Thyroid gland (tissue), 4 donors: Measurements from ENCODE around the gene CDCA5. TPM values are rescaled to one million over a fixed set of nuclear protein-coding genes. Genes with fewer than 3 reads are reported as not detected.

Experiments
- DNase-seq, 2 donors: peaks; one replicate each; pipeline ENCODE4 v3.0.0-alpha.2; 2019
- H3K27ac ChIP-seq, 3 donors: fragments of 200-600 bp; sonication (generic); 1 replicate in 2 of 3; 2 replicates in 1 of 3; pipeline ENCODE4 v1.5.1; 2016 to 2019; ENCODE audit warnings: mild to moderate bottlenecking in 1 of 3, moderate library complexity in 1 of 3
- H3K27me3 ChIP-seq: fragments of 200-600 bp; sonication (generic); one replicate; pipeline ENCODE4 v1.5.1; 2019
- H3K36me3 ChIP-seq, 2 donors: fragments of 200-600 bp; sonication (generic); one replicate each; pipeline ENCODE4 v1.5.1; 2016 to 2019
- H3K4me1 ChIP-seq, 2 donors: fragments of 200-600 bp; sonication (generic); one replicate each; pipeline ENCODE4 v1.5.1; 2017 to 2019
- H3K4me3 ChIP-seq, 3 donors: fragments of 200-600 bp; sonication (generic); replicated peaks in 1 of 3; 1 replicate in 2 of 3; 2 replicates in 1 of 3; pipeline ENCODE4 v1.5.1; 2016; ENCODE audit warnings: mild to moderate bottlenecking in 1 of 3
- H3K9me3 ChIP-seq: fragments of 200-600 bp; sonication (generic); one replicate; pipeline ENCODE4 v1.5.1; 2017
- CTCF ChIP-seq, 6 experiments: fragments of 200-600 bp in 3 of 6; fragments of 450-650 bp in 3 of 6; sonication (generic) in 3 of 6; IDR thresholded peaks; one replicate each; pipeline ENCODE4 v1.5.1; 2016 to 2019; ENCODE audit warnings: antibody characterized with exemption in 6 of 6, mild to moderate bottlenecking in 2 of 6, inconsistent platforms in 1 of 6, moderate library complexity in 1 of 6
- POLR2A ChIP-seq, 2 donors: fragments of 450-650 bp; IDR thresholded peaks; one replicate each; pipeline ENCODE4 v1.6.1; 2017; ENCODE audit warnings: antibody characterized with exemption in 2 of 2, mild to moderate bottlenecking in 2 of 2, moderate library complexity in 1 of 2
- WGBS, 2 donors: methylation state at CpG; one replicate each; pipeline ENCODE4 v1.1.5; 2017; 5-methylcytosine and 5-hydroxymethylcytosine counted together
- intact Hi-C: fragments of 100-400 bp; cut with DNase I; formaldehyde crosslinking; loops from one replicate; pipeline ENCODE4 v1.15.1; 2023
- total RNA-seq, 4 donors: library from RNA; depleted of rRNA; stranded (reverse); fragments of >200 nt; gene quantifications; one replicate each; pipeline ENCODE4 v1.2.3, GENCODE V29; 2016

The CDCA5 gene
- total RNA-seq, 4 donors from 2014 or later = 0.71 to 1.8 (median 0.81) TPM; not detected in 1

- Histone ChIP-seq H3K36me3 (peaks cover 12 to 21% of the 10 kb centered on the region in 2 donors), H3K4me3 (peak overlapping the region in 2 of 3 donors; percentile 24 to 45), H3K27me3 (no peaks in the 10 kb centered on the region), H3K9me3 (no peaks in the 10 kb centered on the region), H3K4me1 (peaks cover 37 to 43% of the 10 kb centered on the region in 2 donors), H3K27ac (peak overlapping the region; percentile 39 to 74 (median 62))
- DNase-seq = peak; percentile 69 to 76
- intact Hi-C loops = loop anchor here (5.0 to 10.0 kb wide), 3 partner anchors 70 to 198 kb away; partner anchors contain the start of genes ARL2, ATG2A and CAPN1
- 1 to 6% methylated on average over 7 to 31 of the region's 57 CpGs for WGBS, 2 donors
- TF ChIP-seq POLR2A (IDR thresholded peaks at IDR 0.05) (peak in 1 of 2 donors; percentile 23), CTCF (IDR thresholded peaks at IDR 0.05) (peak; percentile 51 to 95 (median 90))
Observed at GRCh38 chr11:65112546-65113360, 28.9 kb upstream of the CDCA5 start.

GRCh38 chr11:65111744-65112545 is 28.1 kb upstream of the CDCA5 start, which contains the start of gene TM7SF2:
Gene TM7SF2, plus strand, starts transcription at chr11:65111872. Its CDS starts 144 bp downstream, at chr11:65112016.
- no peaks in the 10 kb centered on the region for H3K27me3 ChIP-seq
- 1 to 2% methylated on average over 13 to 17 of the region's 64 CpGs for WGBS, 2 donors
- H3K36me3 ChIP-seq = peaks cover 14 to 22% of the 10 kb centered on the region in 2 donors
- TF ChIP-seq CTCF (IDR thresholded peaks at IDR 0.05) (no peak), POLR2A (IDR thresholded peaks at IDR 0.05) (peak; percentile 45 to 94)
- H3K9me3 ChIP-seq = no peaks in the 10 kb centered on the region
- H3K4me1 ChIP-seq = peaks cover 37 to 43% of the 10 kb centered on the region in 2 donors
- peak within 1 kb of the TSS in 2 of 3 donors; percentile 24 to 45 for H3K4me3 ChIP-seq
- peak within 1 kb of the TSS; percentile 39 to 74 (median 62) for H3K27ac ChIP-seq
- intact Hi-C loops = loop anchor here (5.0 to 10.0 kb wide), 3 partner anchors 70 to 197 kb away; partner anchors contain the start of genes ARL2, ATG2A and CAPN1
- peak; percentile 99 for DNase-seq

- Histone ChIP-seq H3K4me1 (peaks cover 31 to 37% of the 10 kb centered on the region in 2 donors), H3K27ac (no peak overlapping the region), H3K36me3 (peaks cover 14 to 22% of the 10 kb centered on the region in 2 donors), H3K4me3 (no peak overlapping the region), H3K27me3 (no peaks in the 10 kb centered on the region), H3K9me3 (no peaks in the 10 kb centered on the region)
- intact Hi-C loops = loop anchor here (5.0 to 10.0 kb wide), 3 partner anchors 71 to 196 kb away; partner anchors contain the start of genes ARL2, ATG2A and CAPN1
- no peak for DNase-seq
- TF ChIP-seq CTCF (IDR thresholded peaks at IDR 0.05) = no peak
- no peak for TF ChIP-seq POLR2A (IDR thresholded peaks at IDR 0.05)
- 74 to 86% methylated on average over 10 to 22 of the region's 31 CpGs for WGBS, 2 donors
Observed at GRCh38 chr11:65111159-65111743, 27.4 kb upstream of the CDCA5 start.

GRCh38 chr11:65110354-65110861 is 26.6 kb upstream of the CDCA5 start:
- intact Hi-C loops = loop anchor here (5.0 to 10.0 kb wide), 3 partner anchors 72 to 196 kb away; partner anchors contain the start of genes ARL2, ATG2A and CAPN1
- Histone ChIP-seq H3K27ac (no peak overlapping the region), H3K4me3 (no peak overlapping the region), H3K9me3 (no peaks in the 10 kb centered on the region), H3K4me1 (peaks cover 24 to 29% of the 10 kb centered on the region in 2 donors), H3K36me3 (peaks cover 14 to 26% of the 10 kb centered on the region in 2 donors), H3K27me3 (no peaks in the 10 kb centered on the region)
- WGBS, 2 donors = 13 to 21% methylated on average over 9 to 18 of the region's 18 CpGs
- DNase-seq = peak; percentile 83 to 88
- peak; percentile 90 to 99 (median 96) for TF ChIP-seq CTCF (IDR thresholded peaks at IDR 0.05)
- TF ChIP-seq POLR2A (IDR thresholded peaks at IDR 0.05) = no peak
